PC-3 (cell line): ENCODE measurements around the gene ABHD11.

Experiments
- CTCF ChIP-seq: fragments of 300-600 bp; sonication (generic); conservative IDR thresholded peaks from 2 replicates; pipeline ENCODE4 v1.5.1; 2017; ENCODE audit warnings: antibody characterized with exemption, low read depth, mild to moderate bottlenecking, low read length
- EZH2 ChIP-seq: fragments of 300-600 bp; sonication (generic); IDR thresholded peaks from one replicate; pipeline ENCODE4 v1.6.1; 2017; ENCODE audit warnings: antibody characterized with exemption, mild to moderate bottlenecking, low read length; ENCODE audit not compliant: unreplicated experiment
- EZH2phosphoT487 ChIP-seq: fragments of 300-600 bp; sonication (generic); IDR thresholded peaks from 2 replicates; pipeline ENCODE4 v1.6.1; 2018; ENCODE audit warnings: mild to moderate bottlenecking, antibody characterized with exemption, low read length, borderline replicate concordance

GRCh38 chr7:73700069-73700423 is 38.6 kb downstream of the ABHD11 start:
- no peak for TF ChIP-seq CTCF
- no peak for TF ChIP-seq EZH2
- TF ChIP-seq EZH2phosphoT487, result no peak
